Measurements from ENCODE around the gene PRR19. TPM values are rescaled to one million over a fixed set of nuclear protein-coding genes. Genes with fewer than 3 reads are reported as not detected.

The PRR19 gene
- total and polyA plus RNA-seq, 10 of the 15 experiments (the other 5 are each of a cell fraction or from before 2014, with no cell fraction given), result 0.09 to 1.7 (median 0.73) TPM; not detected in 1

- TF ChIP-seq E4F1 (IDR thresholded peaks at IDR 0.05; ENCODE audit: borderline replicate concordance, partially characterized antibody) (peak; percentile 28), CTCF (IDR thresholded peaks at IDR 0.05 in 2 of 3, conservative IDR thresholded peaks at IDR 0.05 in 1 of 3; ENCODE audit: control insufficient read depth in 2 of 3, extremely low read depth in 1 of 3, insufficient read depth in 1 of 3, low read depth in 3 of 3, low read length in 3 of 3) (peak in 1 of 3 experiments; percentile 22; a peak in 1 of 6 replicates), ZNF687 (IDR thresholded peaks at IDR 0.05) (no peak), NFYA (IDR thresholded peaks at IDR 0.05; ENCODE audit: borderline replicate concordance, low read depth, low read length) (no peak), MEF2B (IDR thresholded peaks at IDR 0.05; ENCODE audit: partially characterized antibody, poor library complexity, severe bottlenecking) (peak; percentile 34), CHD2 (IDR thresholded peaks at IDR 0.05; ENCODE audit: borderline replicate concordance, low read depth, low read length) (no peak), EZH2 (IDR thresholded peaks at IDR 0.05; ENCODE audit: borderline replicate concordance, control insufficient read depth, low read depth, low read length) (no peak), EGR1 (IDR thresholded peaks at IDR 0.05; ENCODE audit: borderline replicate concordance in 1 of 2, low read depth in 2 of 2, low read length in 2 of 2) (peak in 1 of 2 experiments; percentile 70; a peak in 2 of 3 replicates), CUX1 (IDR thresholded peaks at IDR 0.05; ENCODE audit: insufficient replicate concordance, low read depth, low read length) (no peak)
Measured at GRCh38 chr19:42283188-42284065, 18.5 kb upstream of the PRR19 start (continued).

Measured in GM12878 (cell line).